ENCODE data around the gene SLC14A1. TPM values are rescaled to one million over a fixed set of nuclear protein-coding genes. Genes with fewer than 3 reads are reported as not detected.

SLC14A1 gene
- total RNA-seq, 1 donor from 2014 or later: 3.4 TPM

GRCh38 chr18:45733535-45733934 lies 9.6 kb downstream of the SLC14A1 start:
- no peaks in the 10 kb centered on the region for H3K9me3 ChIP-seq
- H3K27ac ChIP-seq: no peak overlapping the region
- DNase-seq (ENCODE audit: extremely low spot score in 2 of 2): no peak
- TF ChIP-seq POLR2A (IDR thresholded peaks at IDR 0.05) (no peak), POLR2AphosphoS5 (IDR thresholded peaks at IDR 0.05; ENCODE audit: insufficient read depth in 1 of 2, low read depth in 1 of 2) (no peak), CTCF (IDR thresholded peaks at IDR 0.05) (no peak)
- no peaks in the 10 kb centered on the region for H3K27me3 ChIP-seq
- no peaks in the 10 kb centered on the region for H3K36me3 ChIP-seq
- intact Hi-C loops (cut with DNase I): no loop called here
- H3K4me1 ChIP-seq: no peaks in the 10 kb centered on the region
- no peak overlapping the region for H3K4me3 ChIP-seq

DNA sequence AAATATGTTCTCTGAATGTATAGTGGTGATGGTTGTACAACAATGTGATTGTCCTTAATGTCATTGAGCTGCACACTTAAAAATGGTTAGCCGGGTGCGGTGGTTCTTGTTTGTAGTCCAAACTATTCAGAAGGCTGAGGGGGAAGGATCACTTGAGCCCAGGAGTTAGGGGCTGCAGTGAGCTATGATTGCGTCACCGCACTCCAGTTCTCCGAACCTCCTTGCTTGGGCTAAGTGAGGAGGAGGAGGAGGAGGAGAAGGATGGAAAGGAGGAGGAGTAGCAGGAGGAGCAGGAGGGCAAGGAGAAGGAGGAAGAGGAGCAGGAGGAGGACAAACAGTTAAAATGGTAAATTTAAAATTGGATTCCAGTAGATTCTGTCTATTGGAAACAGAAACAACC lies 10.5 kb downstream of the SLC14A1 start:
- DNase-seq (ENCODE audit: extremely low spot score in 2 of 2): no peak
- intact Hi-C loops (cut with DNase I): no loop called here

GRCh38 chr18:45734944-45735343 lies 11.0 kb downstream of the SLC14A1 start:
- Histone ChIP-seq H3K4me3 (no peak overlapping the region), H3K9me3 (no peaks in the 10 kb centered on the region)
- TF ChIP-seq POLR2AphosphoS5 (IDR thresholded peaks at IDR 0.05; ENCODE audit: insufficient read depth in 1 of 2, low read depth in 1 of 2) (no peak), CTCF (IDR thresholded peaks at IDR 0.05) (no peak), POLR2A (IDR thresholded peaks at IDR 0.05) (no peak)

More for the DNA sequence above, 10.5 kb downstream of the SLC14A1 start:
- no peak overlapping the region for H3K4me3 ChIP-seq
- H3K27ac ChIP-seq: no peak overlapping the region
- H3K27me3 ChIP-seq: no peaks in the 10 kb centered on the region
- no peaks in the 10 kb centered on the region for H3K36me3 ChIP-seq
- no peaks in the 10 kb centered on the region for H3K4me1 ChIP-seq
- no peak for TF ChIP-seq POLR2A (IDR thresholded peaks at IDR 0.05)
- TF ChIP-seq CTCF (IDR thresholded peaks at IDR 0.05): no peak
- no peak for TF ChIP-seq POLR2AphosphoS5 (IDR thresholded peaks at IDR 0.05; ENCODE audit: insufficient read depth in 1 of 2, low read depth in 1 of 2)
- no peaks in the 10 kb centered on the region for H3K9me3 ChIP-seq

DNA sequence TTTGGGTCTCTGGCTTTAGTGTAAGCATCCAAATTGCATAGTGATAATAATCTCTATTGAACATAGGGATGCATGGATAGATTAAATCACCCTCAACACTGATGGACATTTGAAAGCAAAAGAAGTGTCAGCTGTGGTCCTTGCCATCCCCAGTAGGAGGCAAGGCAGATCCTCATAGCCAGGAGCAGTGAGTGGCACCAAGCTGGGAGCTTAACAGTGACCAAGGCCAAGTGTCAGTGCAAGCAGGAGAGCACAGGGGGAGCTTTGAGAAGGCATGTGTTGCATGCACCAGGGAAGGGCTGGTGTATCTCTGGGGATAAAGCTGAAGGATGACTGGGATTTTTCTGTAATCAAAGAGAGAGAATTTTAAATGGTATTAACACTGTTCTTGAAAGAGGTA lies 14.7 kb downstream of the SLC14A1 start:
- H3K27ac ChIP-seq: no peak overlapping the region
- H3K9me3 ChIP-seq: no peaks in the 10 kb centered on the region
- H3K4me1 ChIP-seq: no peaks in the 10 kb centered on the region
- no peaks in the 10 kb centered on the region for H3K27me3 ChIP-seq
- DNase-seq (ENCODE audit: extremely low spot score in 2 of 2): no peak
- intact Hi-C loops (cut with DNase I): no loop called here
- H3K4me3 ChIP-seq: no peak overlapping the region
- TF ChIP-seq POLR2AphosphoS5 (IDR thresholded peaks at IDR 0.05; ENCODE audit: insufficient read depth in 1 of 2, low read depth in 1 of 2) (no peak), CTCF (IDR thresholded peaks at IDR 0.05) (no peak), POLR2A (IDR thresholded peaks at IDR 0.05) (no peak)
- no peaks in the 10 kb centered on the region for H3K36me3 ChIP-seq

More at GRCh38 chr18:45734944-45735343, 11.0 kb downstream of the SLC14A1 start:
- no peak overlapping the region for H3K27ac ChIP-seq
- no peak for DNase-seq (ENCODE audit: extremely low spot score in 2 of 2)
- intact Hi-C loops (cut with DNase I): no loop called here
- H3K27me3 ChIP-seq: no peaks in the 10 kb centered on the region
- H3K4me1 ChIP-seq: no peaks in the 10 kb centered on the region
- H3K36me3 ChIP-seq: no peaks in the 10 kb centered on the region

GRCh38 chr18:45739268-45739667 lies 15.3 kb downstream of the SLC14A1 start:
- TF ChIP-seq POLR2AphosphoS5 (IDR thresholded peaks at IDR 0.05; ENCODE audit: insufficient read depth in 1 of 2, low read depth in 1 of 2) (no peak), POLR2A (IDR thresholded peaks at IDR 0.05) (no peak), CTCF (IDR thresholded peaks at IDR 0.05) (no peak)
- intact Hi-C loops (cut with DNase I): no loop called here
- no peaks in the 10 kb centered on the region for H3K27me3 ChIP-seq
- H3K36me3 ChIP-seq: no peaks in the 10 kb centered on the region
- no peaks in the 10 kb centered on the region for H3K9me3 ChIP-seq
- no peaks in the 10 kb centered on the region for H3K4me1 ChIP-seq
- no peak overlapping the region for H3K4me3 ChIP-seq
- H3K27ac ChIP-seq: no peak overlapping the region
- no peak for DNase-seq (ENCODE audit: extremely low spot score in 2 of 2)

All from vagina (tissue), 2 donors.